Psoas muscle (tissue), 8 donors: ENCODE results near the gene PROK1. TPM values are rescaled to one million over a fixed set of nuclear protein-coding genes. Genes with fewer than 3 reads are reported as not detected.

Source experiments
- ATAC-seq, 4 donors: fragments of 200-7000 bp; cut with Tn5 transposase; one replicate each; pipeline ENCODE4 v1.9.1; 2020; ENCODE audit warnings: moderate library complexity in 3 of 4, mild to moderate bottlenecking in 2 of 4
- DNase-seq, 2 donors: peaks; one replicate each; pipeline ENCODE4 v3.0.0-alpha.2; 2020
- H3K27ac ChIP-seq: fragments of 200-600 bp; one replicate; pipeline ENCODE4 v1.8.0; 2022
- H3K27me3 ChIP-seq, 3 donors: fragments of 200-600 bp in 1 of 3; one replicate each; pipeline versions ENCODE4 v1.6.1 to v1.8.0; 2013 to 2022; ENCODE audit warnings: low read length in 2 of 3, mild to moderate bottlenecking in 2 of 3, moderate library complexity in 1 of 3; ENCODE audit not compliant: insufficient read depth in 3 of 3
- H3K36me3 ChIP-seq, 2 donors: fragments of 200-600 bp in 1 of 2; one replicate each; pipeline versions ENCODE4 v1.6.1 to v1.8.0; 2013 to 2022; ENCODE audit warnings: low read depth in 1 of 2, mild to moderate bottlenecking in 1 of 2, moderate library complexity in 1 of 2; ENCODE audit not compliant: insufficient read depth in 1 of 2
- H3K4me1 ChIP-seq: fragments of 200-600 bp; one replicate; pipeline ENCODE4 v1.8.0; 2022
- H3K4me3 ChIP-seq: fragments of 200-600 bp; one replicate; pipeline ENCODE4 v1.8.0; 2022; ENCODE audit warnings: mild to moderate bottlenecking
- H3K9me3 ChIP-seq: fragments of 200-600 bp; one replicate; pipeline ENCODE4 v1.8.0; 2022
- WGBS, 3 donors: extraction: QIAGEN DNeasy Blood & Tissue Kit; methylation state at CpG; one replicate each; pipeline versions ENCODE4 v1.1.6 to v1.1.7; 2013; 5-methylcytosine and 5-hydroxymethylcytosine counted together
- intact Hi-C, 2 donors: fragments of 100-400 bp; cut with DNase I; formaldehyde crosslinking; loops; one replicate each; pipeline versions ENCODE4 v1.11.0 to v1.14.2; 2022
- polyA plus RNA-seq, 3 donors: library from polyadenylated mRNA; stranded (reverse); fragments of 200-250 nt; gene quantifications; one replicate each; pipeline ENCODE4 v1.2.3, GENCODE V29; 2013
- total RNA-seq, 4 donors: library from RNA; stranded (reverse); fragmentation: NEBNext Ultra II Directional in 2 of 4; extraction: Animal tissue kit (Norgen Biotek cat#: 25700) in 2 of 4; gene quantifications; one replicate each; pipeline versions ENCODE4 v1.2.1 to v1.2.4, GENCODE V29; 2021 to 2023
- TF ChIP-seq, protein P1 (sequence below): fragments of 200-600 bp; IDR thresholded peaks from one replicate; pipeline ENCODE4 v1.8.0; 2022; ENCODE audit warnings: antibody characterized with exemption
- donor health status: healthy with polysubstance abuse.
- donor health status: DM: no; HTN: no; CAD: no; lungs with moderate emphysema.
- donor health status: Bipolar disorder and iron deficiency.
- donor health status: healthy.
- donor health status: DM: yes; HTN: yes; CAD: no.
- donor health status: DM: no; HTN: no; CAD: no.
- donor health status: DM: no; HTN: no; CAD: no.
- donor health status: DM: yes; HTN: yes; CAD: no.

The PROK1 gene
- total and polyA plus RNA-seq, 7 donors, result 0.15 to 15.0 (median 0.22) TPM; not detected in 1

DNA sequence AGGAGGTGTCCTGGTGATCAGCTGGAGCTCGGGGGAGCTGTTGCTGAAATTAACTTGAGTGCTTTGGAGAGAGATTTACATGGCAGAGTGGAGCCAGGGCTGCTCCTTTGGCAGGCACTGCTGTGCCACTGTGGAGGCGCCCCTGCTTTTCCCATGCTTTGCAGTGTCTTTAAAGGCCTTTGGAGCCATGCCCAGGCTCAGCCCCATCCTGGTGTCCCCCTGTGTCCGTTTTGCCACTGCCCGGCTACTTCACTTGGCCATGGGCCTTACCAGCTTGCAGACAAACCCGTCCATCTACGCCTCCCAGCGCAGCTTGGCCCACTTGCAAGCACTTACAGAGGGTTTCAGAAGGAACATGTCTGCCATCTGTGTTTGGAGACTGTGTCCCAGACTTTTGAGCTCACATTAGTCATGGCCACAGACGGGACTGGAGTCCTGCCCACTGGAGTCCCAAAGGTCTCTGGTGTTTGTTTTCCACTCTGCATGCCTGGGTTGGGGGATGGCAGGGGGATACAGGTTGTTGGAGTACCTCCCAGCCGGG, 25.3 kb upstream of the PROK1 start:
- peak in 3 of 4 donors; percentile 66 to 81 (median 68) for ATAC-seq
- WGBS, 3 donors, result 34 to 48% (median 35%) methylated on average over 9 of the region's 9 CpGs
- peak; percentile 68 to 90 for DNase-seq
- Histone ChIP-seq H3K4me1 (no peaks in the 10 kb centered on the region), H3K4me3 (no peak overlapping the region), H3K27ac (no peak overlapping the region), H3K9me3 (no peaks in the 10 kb centered on the region), H3K27me3 (no peaks in the 10 kb centered on the region), H3K36me3 (no peaks in the 10 kb centered on the region)
- intact Hi-C loops, result no loop called here
- TF ChIP-seq, protein P1, sequence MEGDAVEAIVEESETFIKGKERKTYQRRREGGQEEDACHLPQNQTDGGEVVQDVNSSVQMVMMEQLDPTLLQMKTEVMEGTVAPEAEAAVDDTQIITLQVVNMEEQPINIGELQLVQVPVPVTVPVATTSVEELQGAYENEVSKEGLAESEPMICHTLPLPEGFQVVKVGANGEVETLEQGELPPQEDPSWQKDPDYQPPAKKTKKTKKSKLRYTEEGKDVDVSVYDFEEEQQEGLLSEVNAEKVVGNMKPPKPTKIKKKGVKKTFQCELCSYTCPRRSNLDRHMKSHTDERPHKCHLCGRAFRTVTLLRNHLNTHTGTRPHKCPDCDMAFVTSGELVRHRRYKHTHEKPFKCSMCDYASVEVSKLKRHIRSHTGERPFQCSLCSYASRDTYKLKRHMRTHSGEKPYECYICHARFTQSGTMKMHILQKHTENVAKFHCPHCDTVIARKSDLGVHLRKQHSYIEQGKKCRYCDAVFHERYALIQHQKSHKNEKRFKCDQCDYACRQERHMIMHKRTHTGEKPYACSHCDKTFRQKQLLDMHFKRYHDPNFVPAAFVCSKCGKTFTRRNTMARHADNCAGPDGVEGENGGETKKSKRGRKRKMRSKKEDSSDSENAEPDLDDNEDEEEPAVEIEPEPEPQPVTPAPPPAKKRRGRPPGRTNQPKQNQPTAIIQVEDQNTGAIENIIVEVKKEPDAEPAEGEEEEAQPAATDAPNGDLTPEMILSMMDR, result no peak

DNA sequence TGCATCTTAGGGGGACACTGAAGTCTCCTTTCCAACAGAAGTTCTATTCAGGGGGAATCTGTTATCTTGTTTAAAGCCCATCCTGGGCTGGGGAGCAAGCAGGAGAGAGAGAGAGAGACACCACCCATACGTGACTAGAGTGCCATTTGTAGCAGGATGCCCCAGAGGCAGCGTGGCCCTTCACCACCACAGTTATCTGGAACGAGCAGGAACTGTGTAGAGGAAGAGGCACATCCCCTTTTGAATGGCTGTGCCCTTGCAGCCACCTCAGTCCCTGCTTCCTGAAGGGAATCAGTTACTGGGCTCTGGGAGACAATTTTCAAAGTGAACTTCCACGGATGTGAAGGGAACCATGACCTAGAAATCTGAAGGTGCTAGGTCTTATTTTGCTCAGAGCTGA, 24.1 kb upstream of the PROK1 start:
- ATAC-seq, result no peak
- TF ChIP-seq, protein P1, result no peak
- no peak for DNase-seq
- H3K9me3 ChIP-seq, result no peaks in the 10 kb centered on the region
- intact Hi-C loops, result no loop called here
- H3K27me3 ChIP-seq, result no peaks in the 10 kb centered on the region
- no peak overlapping the region for H3K4me3 ChIP-seq
- no peaks in the 10 kb centered on the region for H3K36me3 ChIP-seq
- H3K27ac ChIP-seq, result no peak overlapping the region
- 49 to 53% (median 52%) methylated on average over 4 of the region's 4 CpGs for WGBS, 3 donors
- H3K4me1 ChIP-seq, result no peaks in the 10 kb centered on the region

DNA sequence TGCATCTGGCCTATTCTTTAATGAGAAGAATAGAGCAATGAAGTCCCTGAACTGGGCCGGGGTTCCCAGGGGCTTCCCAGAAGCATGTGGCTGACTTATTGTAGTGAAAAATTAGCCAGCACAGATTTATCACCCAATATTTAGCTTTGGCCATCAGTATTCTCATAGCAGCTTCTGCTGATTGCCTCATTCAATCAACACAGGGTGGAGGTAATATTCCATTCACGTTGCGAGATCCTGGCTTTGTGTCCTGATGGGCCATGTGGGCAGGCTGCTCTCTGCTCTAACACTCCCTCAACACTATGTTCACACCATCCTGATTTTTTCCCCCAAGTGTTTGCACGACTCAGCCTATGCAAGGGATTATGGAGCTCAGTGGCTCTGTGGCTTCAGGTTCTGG, 22.0 kb upstream of the PROK1 start:
- H3K4me3 ChIP-seq, result no peak overlapping the region
- TF ChIP-seq, protein P1, result no peak
- DNase-seq, result no peak
- intact Hi-C loops, result no loop called here
- H3K27me3 ChIP-seq, result no peaks in the 10 kb centered on the region
- ATAC-seq, result no peak
- no peaks in the 10 kb centered on the region for H3K4me1 ChIP-seq
- H3K36me3 ChIP-seq, result no peaks in the 10 kb centered on the region
- 51 to 60% (median 56%) methylated on average over 4 of the region's 4 CpGs for WGBS, 3 donors
- H3K9me3 ChIP-seq, result no peaks in the 10 kb centered on the region
- no peak overlapping the region for H3K27ac ChIP-seq

DNA sequence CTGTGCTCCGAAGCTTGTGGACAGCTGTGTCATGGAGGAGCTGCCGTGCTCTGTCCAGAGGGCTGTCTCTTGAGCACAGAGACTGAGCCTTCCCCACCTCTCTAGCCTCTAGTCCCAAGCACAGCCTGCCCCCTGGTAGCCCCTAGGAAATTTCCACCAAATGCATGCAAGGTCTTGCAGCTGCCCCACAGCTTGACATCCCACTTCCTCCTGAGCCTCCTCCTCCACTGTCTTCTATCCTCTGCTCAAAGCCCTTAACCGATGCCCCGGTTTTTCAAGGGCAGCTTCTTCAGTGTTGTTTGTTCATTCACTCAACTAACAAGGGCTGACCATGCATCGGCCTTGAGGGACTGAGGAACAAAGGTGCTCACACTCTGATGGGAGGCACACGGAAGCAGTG, 20.6 kb upstream of the PROK1 start:
- no peaks in the 10 kb centered on the region for H3K36me3 ChIP-seq
- DNase-seq (no peak), ATAC-seq (no peak)
- TF ChIP-seq, protein P1, result no peak
- H3K9me3 ChIP-seq, result no peaks in the 10 kb centered on the region
- no peak overlapping the region for H3K4me3 ChIP-seq
- intact Hi-C loops, result no loop called here
- no peak overlapping the region for H3K27ac ChIP-seq
- no peaks in the 10 kb centered on the region for H3K4me1 ChIP-seq
- H3K27me3 ChIP-seq, result no peaks in the 10 kb centered on the region
- 67 to 70% (median 69%) methylated on average over 6 of the region's 6 CpGs for WGBS, 3 donors

DNA sequence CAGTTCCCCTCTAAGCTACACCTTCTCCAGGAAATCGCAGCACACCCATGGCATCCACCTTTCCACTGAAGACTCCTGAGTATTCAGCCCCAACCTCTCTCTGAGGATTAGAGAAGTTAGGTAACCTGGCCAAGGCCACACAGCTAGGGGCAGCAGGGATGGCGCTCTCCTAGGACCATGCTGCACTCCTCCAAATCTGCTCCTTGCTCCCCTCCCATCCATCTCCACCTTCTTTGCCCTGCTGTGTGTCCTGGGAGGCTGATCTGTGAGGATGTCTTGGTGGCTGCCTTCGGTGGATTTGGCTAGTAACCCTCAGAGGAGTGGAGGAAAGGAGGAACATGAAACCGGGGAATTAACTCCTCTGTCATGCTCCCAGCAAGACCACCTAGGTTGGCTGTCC, 20.0 kb upstream of the PROK1 start:
- no peak for DNase-seq
- Histone ChIP-seq H3K27ac (no peak overlapping the region), H3K36me3 (no peaks in the 10 kb centered on the region), H3K4me1 (no peaks in the 10 kb centered on the region), H3K9me3 (no peaks in the 10 kb centered on the region), H3K27me3 (no peaks in the 10 kb centered on the region), H3K4me3 (no peak overlapping the region)
- ATAC-seq, result no peak
- intact Hi-C loops, result no loop called here
- 75 to 83% (median 81%) methylated on average over 4 of the region's 4 CpGs for WGBS, 3 donors
- TF ChIP-seq, protein P1, result no peak
